ENCODE measurements around the gene CALML5.

The CALML5 gene

DNA sequence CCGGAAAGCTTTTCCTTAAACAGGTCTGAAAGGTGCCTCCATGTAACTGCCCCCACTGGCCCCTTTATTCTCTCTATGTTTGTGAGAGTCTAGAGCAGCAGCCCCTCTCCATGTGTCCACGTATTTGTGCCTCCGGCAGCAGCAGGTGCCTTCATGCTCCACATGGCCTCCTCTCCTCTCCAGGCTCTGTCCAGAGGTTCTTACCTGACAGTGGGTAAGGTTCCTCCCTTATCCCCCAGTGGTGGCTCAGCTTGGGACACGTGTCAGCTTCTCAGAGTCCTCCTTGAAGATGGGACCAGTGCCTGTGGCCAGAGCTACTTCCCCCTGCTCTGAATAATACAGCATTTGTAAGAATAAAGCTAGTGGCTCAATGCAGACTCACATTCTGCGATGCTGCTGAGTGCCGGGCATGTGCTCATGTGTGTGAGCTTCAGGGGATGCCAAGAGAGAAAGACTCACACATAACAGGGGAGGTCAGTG is 33.3 kb upstream of the CALML5 start:
- no peak for DNase-seq

DNA sequence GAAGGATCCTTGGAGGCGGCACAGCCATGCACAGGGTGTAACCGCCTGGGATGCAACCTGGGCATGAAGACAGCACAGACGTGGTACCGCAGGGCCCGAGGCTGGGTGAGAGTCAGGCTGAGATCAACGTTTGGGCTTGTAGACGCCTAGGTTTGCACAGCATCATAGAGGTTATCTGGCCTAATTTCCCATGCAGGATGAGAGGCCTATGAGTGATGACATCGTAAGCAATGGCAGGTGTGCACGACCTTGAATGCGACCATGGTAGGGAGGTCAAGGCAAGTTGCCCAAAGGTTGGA is 32.9 kb upstream of the CALML5 start:
- no peak for DNase-seq

DNA sequence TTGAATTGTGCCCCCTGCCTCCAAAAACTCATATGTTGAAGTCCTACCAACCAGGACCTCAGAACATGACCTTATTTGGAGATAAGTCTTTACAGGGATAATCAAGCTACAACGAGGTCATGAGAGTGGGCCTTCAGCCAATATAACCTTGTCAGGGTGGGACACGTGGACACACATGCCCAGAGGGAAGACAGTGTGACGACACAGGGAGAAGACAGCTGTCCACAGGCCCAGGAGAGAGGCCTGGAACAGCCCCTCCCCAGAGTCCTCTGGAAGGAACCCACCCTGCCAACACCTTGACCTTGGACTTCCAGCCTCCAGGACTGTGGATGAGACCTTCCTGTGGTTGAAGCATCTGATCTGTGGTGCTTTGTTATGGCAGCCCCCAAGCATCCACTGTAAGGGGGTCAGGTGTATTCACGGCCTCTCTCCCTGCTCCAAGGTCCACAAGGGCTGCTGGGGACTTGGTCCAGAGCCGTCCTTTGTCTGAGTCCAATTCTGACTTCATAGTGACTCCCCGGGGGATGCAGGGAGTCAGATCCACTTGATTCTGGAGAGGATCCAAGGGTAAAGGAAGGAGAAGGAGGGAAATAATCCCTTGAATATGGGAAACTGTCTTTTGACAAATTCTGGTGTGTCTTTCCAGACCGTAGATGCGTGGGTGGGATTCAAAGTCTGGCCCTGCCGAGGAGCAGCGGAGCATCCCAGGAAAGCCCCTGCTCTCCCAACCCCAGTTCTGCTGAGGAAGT is 32.4 kb upstream of the CALML5 start:
- DNase-seq, result no peak

DNA sequence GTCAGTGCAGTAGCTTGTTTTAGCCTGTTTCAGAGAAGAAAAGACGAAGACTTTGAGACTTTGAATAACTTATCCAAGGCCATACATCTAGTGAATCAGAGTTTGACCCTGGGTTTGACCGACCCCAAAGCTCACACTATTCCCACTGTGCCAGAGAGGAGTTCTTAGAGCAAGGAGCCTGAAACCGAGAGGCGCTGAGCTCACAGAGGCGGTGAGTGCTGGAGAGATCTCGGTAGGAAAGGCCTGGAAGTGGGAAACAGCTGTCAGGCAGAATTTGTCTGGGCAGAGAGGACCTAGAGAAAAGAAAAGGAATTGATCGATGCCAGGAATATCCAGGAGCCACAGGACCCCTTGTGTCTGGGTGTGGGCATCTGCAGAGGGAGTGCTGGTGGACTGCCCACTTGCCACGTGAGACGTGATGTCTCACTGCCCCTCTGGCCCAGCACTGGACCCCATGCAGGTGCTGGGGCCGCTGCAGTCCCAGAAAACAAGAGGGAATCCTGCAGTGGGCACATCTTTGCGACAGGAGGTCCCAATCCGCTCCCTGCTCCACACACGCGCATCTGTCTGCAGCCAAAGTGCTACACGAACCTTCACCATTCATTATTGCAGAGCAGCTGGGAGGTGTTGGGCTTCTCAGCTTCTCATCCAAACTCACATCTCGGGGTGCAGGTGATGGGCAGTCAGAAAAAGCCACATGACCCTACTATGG is 31.6 kb upstream of the CALML5 start:
- DNase-seq, result no peak

DNA sequence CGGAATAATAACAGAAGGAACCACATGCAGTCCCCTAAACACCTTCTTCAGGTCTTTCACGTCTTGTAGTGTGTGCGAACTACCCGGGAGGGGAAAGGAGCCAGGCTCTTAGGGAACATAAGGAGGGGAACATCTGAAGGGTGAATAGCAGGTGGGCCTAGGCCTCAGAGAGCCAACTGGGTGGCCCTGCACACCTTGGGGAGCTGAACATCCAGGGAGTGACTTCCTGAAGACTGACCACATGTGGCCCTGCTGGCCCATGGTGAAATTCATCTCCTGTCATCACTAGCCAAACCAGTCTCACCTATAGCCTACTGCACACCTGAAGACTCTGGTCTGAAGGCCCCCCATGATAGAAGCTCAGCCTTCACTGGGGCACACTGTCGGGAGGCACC is 31.0 kb upstream of the CALML5 start:
- DNase-seq, result no peak

DNA sequence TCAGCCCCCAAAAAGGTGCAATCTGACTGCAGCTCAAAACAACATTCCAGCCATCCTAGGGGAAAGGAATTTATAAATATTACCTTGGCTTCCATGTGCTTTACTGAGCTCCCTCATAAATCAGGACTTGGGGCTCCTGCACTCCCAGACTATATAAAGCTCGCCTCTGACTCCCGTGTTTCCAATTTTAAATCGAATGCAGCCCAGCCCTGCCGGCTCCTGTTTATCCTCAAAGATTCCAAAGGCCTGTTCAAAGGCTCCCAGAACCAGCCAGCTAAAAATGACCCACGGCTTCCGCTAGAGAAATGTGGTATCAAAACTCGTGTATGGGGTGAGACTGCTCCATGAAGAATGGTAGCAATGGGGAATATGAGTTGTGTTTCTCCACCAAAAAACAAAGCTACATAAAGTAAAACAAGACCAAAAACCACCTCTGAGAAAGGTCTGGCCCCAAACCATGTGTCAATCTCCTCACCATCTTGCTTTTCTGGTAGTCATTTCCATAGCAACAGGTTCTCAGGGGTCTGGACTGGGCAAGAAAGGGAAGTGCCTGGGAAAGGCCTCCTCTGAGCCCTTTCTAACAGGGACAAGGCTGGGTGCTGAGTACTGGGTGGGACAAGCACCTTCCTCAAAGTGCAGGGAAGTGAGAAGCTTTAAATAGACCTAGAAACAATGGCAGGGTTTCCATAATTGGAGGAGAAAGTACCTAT is 30.5 kb upstream of the CALML5 start:
- DNase-seq, result no peak

DNA sequence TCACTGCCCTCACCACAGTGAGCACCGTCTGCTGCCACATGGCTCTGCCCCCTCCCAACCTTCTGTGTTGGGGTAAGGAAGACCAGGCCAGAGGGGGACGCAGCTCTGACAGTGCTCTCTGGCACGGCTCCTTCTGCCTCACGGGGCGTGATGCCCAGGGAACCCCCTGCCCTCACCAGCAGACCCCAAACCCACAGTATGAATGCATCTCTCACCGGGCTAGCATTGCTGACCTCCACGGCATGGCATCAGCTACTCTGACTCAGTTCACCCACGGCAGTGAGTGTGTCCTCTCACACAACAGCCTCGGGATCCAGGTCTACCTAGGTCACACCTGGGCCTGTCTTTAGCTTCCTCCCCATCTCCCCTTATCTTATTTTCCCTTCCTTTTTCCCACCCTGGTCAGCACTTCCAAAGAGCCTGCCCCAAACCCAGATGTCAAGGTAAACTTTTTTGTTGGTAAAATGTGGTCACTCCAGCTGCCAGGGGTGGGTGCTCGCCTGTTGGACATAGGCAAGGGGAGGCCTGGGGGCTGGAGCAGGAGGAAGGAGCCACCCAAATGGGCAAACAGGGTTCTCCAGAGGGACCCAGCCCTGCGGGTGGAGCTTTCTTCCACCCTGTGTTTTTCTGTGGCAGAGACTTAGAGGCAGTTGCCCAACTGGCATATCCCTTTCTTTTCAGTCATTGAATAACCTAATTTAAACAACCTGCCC is 29.8 kb upstream of the CALML5 start:
- no peak for DNase-seq

DNA sequence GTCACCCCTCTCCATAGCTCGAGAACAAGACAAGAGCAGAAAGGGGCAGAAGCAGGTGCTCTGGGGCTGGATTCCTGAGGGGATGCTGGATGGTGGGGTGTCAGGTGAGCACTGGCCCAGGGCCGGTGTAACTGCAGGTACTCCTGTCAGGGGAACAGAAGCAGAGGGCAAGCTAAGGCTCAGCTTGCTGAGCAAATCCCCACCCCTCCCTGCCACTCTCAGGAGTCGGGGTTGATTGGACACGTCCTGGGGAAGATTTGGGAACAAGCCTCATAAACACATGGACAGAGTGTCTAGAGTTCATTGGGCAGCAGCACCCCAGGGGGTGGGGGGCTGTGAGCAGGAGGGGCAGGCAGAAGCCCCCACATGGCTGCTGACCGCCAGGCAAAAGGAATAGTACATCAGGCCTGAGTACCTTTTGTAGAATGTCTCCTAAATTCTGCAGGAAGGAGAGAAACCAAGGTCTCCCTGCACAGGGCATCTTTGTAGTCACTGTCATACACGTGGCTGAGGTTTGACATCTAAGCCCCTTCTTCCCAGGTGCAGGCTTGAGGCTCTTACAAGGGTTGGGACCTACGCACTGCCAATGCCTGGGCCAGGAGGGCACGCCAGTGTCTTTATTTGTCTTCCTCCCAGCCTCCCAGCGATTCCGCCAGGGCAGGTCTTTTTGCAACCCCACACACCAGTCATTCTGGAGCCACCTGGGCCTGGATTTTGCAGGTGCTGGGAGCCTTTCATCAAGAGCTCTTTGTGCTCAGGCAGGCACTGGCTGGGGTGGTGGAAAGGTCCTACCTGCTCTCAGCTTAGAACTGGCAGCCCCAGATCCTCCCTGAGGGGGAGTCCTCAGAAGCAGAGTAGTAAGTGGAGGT is 28.2 kb upstream of the CALML5 start:
- no peak for DNase-seq

DNA sequence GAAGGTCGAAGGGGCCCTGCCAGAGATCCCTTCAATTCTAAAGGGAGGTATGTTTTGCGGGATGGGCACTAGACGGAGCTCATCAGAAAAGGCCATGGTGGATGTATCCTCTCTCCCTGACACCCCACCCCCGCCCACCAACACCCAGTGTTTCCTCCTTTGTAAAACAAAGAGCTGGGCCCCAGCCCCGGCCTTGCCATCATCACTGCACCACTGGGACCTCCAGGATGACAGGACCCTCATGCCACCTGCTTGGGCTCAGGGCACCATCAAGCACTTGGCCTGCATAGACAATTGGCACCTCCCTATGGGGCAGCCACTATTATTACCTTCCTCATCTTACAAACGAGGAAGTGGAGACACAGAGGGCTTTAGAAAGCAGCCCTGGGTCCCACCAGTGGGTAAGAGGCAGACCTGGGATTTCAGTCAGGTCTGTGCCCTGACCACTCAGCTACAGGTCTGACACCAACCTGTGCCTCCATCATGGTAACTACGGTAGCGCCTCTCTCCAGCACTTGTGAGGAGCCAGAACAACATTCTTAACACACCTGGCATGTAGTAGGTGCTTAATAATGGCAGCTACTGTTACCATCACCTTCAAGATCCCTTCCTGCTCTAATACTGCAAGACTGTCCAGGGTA is 27.4 kb upstream of the CALML5 start:
- no peak for DNase-seq

DNA sequence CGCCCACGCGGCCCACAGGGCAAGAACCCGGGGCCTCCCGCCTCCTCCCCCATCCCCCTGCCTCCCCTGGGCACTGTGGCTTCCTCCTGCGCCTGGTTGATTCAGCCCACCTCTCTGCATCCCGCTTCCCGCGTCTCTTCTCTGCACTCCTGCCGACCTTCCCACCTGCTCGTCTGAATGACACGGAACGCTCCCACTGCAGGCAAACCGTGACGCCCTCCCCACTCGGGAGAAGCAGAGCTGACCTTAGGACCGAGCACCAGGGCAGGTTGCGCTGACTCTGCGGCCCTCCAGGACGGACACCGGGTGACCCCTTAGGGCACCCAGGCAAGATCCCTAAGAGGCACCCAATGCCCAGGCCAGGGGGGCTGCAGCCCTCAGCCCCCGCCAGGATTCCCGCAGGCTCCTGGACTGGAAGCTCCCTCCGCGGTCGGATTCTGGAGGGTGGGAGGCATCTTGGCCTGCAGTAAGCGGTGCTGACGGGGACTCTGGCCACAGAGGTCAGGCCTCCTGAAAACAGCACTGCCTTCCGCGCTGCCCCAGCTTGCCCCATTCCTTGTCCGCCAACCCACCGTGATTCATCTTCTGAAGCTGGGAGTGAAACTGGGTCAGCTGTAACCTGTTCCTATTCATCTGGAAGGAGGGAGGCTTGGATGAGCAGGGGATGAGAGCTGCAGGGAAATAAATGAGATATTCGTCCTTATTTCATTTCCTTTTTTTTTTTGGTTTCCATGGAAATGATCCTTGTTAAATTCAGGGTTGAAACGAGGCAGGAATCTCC is 26.4 kb upstream of the CALML5 start:
- DNase-seq, result no peak

DNA sequence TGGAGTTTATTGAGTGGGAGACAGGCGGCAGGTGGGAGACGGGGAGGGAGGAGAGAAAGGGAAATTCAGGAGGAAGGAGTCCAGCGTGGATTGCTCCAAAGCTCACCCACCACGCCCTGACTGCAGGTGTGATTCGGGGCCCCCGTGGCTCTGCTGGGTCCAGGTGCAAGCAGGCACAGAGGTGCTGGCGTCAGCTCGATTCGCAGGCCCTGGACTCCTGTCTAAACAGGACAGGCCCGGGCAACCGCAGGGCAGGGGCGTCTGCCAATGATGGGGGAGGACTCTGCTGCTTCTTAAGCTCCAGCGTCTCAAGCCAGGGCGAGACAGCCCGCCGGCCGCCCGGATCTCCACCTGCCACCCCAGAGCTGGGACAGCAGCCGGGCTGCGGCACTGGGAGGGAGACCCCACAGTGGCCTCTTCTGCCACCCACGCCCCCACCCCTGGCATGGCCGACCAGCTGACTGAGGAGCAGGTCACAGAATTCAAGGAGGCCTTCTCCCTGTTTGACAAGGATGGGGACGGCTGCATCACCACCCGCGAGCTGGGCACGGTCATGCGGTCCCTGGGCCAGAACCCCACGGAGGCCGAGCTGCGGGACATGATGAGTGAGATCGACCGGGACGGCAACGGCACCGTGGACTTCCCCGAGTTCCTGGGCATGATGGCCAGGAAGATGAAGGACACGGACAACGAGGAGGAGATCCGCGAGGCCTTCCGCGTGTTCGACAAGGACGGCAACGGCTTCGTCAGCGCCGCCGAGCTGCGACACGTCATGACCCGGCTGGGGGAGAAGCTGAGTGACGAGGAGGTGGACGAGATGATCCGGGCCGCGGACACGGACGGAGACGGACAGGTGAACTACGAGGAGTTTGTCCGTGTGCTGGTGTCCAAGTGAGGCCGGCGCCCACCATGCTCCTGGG is 25.5 kb upstream of the CALML5 start, which contains the start of gene CALML3:
Gene CALML3 (plus strand): TSS at position 321 of the 920 bp plus-strand sequence. CDS start 125 bp downstream, at position 446.
- DNase-seq, result no peak

DNA sequence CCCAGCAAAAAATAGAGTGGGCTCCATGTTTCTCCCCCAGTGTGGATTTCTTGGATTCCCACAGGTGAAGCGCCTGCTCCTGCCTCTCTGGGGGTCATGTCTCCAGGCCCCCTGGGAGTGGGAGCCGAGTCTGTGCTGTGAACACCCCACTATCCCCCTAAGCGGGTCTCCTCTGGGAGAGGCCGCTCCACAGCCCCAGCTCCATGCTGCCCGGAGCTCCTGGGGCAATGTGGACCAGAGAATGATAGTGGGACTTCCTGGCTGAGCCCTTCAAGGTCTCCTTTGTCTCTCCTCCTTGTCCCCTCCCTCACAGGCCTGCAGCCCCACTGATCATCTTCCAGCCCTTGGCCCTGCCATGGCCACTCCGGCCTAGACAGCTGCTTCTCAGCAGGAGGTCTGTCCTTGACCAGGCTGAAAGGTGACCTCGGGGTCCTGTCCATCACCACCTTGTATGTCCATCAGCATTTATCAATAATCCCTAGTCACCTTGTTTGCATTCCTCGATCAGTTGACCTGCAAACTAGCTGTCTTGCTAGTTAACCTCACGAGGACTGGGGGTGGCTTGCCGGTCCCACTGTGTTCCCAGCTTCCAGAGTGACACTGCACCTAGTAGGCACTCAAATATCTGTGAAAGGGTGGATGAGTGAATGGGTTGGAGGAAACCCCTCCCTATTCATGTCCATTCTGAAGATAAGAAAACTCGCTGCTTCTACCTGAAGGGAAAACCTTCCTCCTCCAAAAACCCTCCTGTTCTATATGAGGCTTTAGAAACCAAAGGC is 24.6 kb upstream of the CALML5 start:
- DNase-seq, result no peak

DNA sequence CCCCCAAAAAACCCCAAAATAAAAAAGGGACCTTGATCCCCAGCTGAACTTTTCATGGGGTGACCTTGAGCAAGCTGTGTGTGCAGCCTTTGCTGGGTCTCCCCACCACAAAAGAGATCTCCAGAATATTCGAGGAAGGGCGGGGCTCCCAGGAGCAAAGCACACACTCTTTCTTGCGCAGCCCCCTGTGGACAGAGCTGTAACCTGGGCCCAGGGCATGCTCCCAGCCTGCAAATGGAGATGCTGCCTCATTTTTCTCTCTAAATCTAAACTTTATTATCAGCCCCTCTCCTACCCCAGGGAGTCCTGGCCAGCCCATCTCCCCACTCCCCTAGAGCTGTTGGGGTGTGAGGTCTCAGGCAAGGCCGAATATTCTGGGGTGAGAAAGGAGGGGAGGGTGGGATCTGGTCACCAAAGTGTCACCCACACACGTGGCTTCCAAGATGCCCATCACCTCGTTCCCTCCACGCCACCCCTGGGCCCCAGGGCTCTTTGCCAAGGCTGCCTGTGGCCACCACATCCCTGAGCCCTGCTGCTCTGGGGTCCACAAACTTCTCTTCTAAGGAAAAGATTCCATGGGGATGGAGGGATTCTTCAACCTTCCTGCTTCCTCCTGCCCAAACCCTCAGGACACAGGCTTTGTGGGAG is 23.7 kb upstream of the CALML5 start:
- no peak for DNase-seq

DNA sequence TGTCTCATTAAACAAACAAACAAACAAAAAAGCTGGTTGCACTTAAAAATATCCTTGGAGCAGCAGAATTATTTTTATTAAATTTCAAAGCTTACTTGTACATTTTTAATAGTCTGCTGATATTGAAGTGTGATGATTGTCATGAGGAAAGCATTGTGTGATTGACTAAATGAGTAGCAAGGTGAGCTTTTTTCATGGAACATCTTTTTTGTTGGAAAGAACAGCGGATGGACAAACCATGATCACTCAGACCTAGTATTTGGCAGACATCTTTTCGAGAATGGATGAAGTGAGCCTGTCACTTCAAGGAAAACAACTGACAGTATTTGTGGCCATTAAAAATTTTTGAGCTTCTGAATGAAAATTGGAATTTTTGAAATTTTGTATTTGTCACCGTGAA is 19.7 kb upstream of the CALML5 start:
- DNase-seq, result no peak

DNA sequence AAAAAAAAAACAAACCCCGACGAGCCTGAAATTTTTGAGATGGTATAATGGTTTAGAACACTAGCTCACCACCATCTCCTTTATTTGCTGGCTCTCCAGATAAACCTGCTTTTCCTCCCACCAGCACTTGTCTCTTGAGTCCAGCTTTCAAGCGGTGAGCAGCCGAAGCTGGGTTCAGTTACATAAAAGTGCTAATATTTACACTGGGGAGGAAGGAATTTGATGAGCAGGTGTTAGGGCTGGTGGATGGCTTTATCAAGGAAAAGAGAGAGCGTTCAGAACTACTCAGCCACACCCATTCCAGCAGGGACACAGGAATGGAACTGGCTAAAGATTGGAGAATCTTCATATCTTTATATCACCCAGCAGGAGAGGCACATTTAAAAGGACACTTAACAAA is 18.8 kb upstream of the CALML5 start:
- DNase-seq, result peak; percentile 1

DNA sequence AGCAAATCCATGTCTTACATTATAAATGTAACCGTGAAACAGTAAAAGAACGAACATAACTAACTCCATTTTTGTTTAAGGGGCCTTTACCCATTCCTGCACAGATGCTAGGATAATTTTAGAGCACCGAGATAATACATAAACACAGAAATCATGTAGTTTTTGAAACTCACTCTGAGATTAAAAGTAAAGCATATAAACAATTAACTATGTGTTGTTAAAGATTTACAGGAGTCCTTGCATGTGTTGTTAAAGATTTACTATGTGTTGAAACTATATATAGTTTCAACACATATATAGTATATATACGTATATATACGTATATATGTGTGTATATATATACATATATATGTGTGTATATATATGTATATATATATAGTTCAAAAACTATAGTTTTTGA is 18.2 kb upstream of the CALML5 start:
- DNase-seq, result no peak

DNA sequence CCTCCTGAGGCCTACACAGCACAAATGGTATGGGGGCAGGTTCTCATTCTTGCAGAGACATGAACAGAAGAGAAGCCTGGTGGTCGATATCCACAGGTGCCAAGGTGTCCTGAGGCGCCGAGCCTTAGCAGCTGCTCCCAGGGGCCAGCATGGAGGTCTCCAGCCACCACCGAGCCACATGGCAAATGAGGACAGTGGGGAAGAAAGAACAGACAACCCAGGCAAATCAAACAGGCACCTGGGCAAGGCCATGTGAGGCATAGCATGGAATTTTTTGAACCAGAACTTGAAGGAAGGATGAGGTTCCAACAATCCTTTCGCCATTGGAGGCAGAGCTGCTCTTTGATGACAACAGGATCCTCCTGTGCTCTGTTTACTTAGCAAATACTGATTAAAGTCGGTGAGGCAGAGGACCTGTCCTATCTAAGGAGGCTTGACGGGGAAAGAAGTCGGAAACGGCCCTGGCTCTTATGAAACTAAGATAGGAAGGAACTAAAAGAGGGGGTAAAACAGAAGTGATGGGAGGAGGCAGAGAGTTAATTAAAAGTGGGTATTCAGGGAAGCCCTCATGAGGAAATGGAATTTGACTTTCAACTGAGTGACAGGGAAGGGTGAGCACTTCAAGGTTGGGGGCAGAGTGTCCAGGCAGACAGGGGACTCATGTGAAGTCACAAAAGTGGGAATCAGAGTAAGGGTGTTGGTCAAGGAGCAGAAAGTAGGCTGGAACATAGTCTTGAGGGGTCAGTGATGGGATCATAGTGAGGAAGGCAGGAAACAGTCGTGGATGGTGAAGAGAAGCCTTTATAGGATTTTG is 16.8 kb upstream of the CALML5 start:
- no peak for DNase-seq

All from NCI-H1436 treated with DMSO at 0.1 percent for 48 hours (cell line).